ENCODE results near the gene PGA5. TPM values are rescaled to one million over a fixed set of nuclear protein-coding genes. Genes with fewer than 3 reads are reported as not detected.

PGA5 gene
- total RNA-seq, 1 experiment from 2014 or later: 0.33 TPM

DNA sequence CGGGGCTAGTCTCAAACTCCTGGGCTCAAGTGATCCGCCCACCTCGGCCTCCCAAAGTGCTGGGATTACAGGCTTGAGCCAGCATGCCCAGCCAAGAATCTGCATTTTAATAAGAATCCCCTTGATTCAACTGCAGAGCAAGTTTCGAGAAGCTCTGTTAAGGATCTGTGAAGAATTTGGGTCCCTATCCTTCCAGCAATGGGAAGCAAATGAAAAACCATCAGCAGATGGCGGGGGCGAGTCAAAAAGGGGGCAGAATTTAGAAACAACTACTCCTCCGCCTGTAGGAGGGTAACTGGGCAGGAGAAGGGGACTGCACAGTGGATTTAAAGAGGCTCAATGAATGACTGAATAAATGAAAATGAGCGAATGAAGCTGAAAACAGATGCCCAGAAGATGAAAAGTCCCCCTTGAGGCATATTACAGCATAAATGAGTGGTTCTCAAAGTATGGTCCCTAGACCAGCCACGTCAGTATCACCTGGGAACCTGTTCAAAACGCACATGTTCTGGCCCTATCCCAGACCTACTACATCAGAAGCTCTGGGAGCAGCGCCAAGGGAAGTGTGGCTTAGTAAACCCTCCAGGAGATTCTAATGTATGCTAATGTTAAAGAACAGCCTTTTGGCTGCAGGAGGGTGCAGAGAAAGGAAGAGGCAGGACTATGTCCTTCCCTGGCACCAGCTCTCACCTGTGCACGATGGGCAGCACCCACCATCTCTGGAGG, 39.1 kb downstream of the PGA5 start:
- Histone ChIP-seq H3K27ac (ENCODE audit: insufficient read length, low read depth, low read length) (no peak overlapping the region), H3K56ac (ENCODE audit: insufficient read length, low read depth, low read length) (no peak overlapping the region), H2BK15ac (ENCODE audit: low read depth, low read length) (no peak overlapping the region), H4K20me1 (ENCODE audit: control insufficient read depth, insufficient read depth, insufficient read length) (no peaks in the 10 kb centered on the region), H4K91ac (ENCODE audit: insufficient read length, low read depth, low read length) (no peak overlapping the region), H2BK20ac (ENCODE audit: low read depth, low read length, poor library complexity, severe bottlenecking) (no peak overlapping the region), H3K4ac (ENCODE audit: low read depth, low read length) (no peak overlapping the region), H4K5ac (ENCODE audit: insufficient read length, low read depth, low read length) (no peak overlapping the region), H2BK12ac (ENCODE audit: insufficient read length, low read depth, low read length) (no peak overlapping the region), H3K4me1 (ENCODE audit: insufficient read depth, low read length) (no peaks in the 10 kb centered on the region; the same call in 1 of the 2 replicates), H4K8ac (replicated peaks; ENCODE audit: insufficient read length, low read depth, low read length) (no peak overlapping the region), H3K4me2 (ENCODE audit: insufficient read depth, insufficient read length, low read length) (no peak overlapping the region), H3K23me2 (ENCODE audit: insufficient read length, low read depth, low read length, poor library complexity, severe bottlenecking) (no peaks in the 10 kb centered on the region), H3K79me2 (ENCODE audit: insufficient read depth, low read length) (no peaks in the 10 kb centered on the region), H3T11ph (ENCODE audit: low read length) (no peak overlapping the region), H3K18ac (ENCODE audit: insufficient read length, low read depth, low read length) (no peak overlapping the region), H2BK5ac (ENCODE audit: insufficient read length, low read length) (no peak overlapping the region), H3K14ac (ENCODE audit: insufficient read depth, low read length) (no peak overlapping the region), H2AFZ (ENCODE audit: low read length) (no peak overlapping the region), H2AK5ac (ENCODE audit: insufficient read length, low read length) (no peak overlapping the region), H3K9ac (ENCODE audit: extremely low read depth, insufficient read length, low read length) (no peak overlapping the region), H3K9me3 (ENCODE audit: control insufficient read depth, low read depth, low read length) (no peaks in the 10 kb centered on the region), H2BK120ac (ENCODE audit: low read depth, low read length, poor library complexity, severe bottlenecking) (no peak overlapping the region), H3K23ac (ENCODE audit: insufficient read length, low read depth, low read length) (no peak overlapping the region), H3K79me1 (ENCODE audit: insufficient read depth, low read depth, low read length, poor library complexity, severe bottlenecking) (no peaks in the 10 kb centered on the region), H3K27me3 (ENCODE audit: insufficient read depth, low read length) (0 out of 2 replicates have a peak, but pooled peaks cover 2% of the 10 kb centered on the region)
- H3K4me3 Mint-ChIP-seq: peak overlapping the region in 1 of 2 experiments; percentile 36; a peak in 1 of 5 replicates
- no CpG with 5 or more reads among the region's 12 CpGs for WGBS (ENCODE audit: extremely low coverage, insufficient read length, low lambda C conversion rate)
- DNase-seq: no peak
- H3K27me3 Mint-ChIP-seq (ENCODE audit: low read depth): peaks cover 22% of the 10 kb centered on the region
- TF ChIP-seq, protein P1, sequence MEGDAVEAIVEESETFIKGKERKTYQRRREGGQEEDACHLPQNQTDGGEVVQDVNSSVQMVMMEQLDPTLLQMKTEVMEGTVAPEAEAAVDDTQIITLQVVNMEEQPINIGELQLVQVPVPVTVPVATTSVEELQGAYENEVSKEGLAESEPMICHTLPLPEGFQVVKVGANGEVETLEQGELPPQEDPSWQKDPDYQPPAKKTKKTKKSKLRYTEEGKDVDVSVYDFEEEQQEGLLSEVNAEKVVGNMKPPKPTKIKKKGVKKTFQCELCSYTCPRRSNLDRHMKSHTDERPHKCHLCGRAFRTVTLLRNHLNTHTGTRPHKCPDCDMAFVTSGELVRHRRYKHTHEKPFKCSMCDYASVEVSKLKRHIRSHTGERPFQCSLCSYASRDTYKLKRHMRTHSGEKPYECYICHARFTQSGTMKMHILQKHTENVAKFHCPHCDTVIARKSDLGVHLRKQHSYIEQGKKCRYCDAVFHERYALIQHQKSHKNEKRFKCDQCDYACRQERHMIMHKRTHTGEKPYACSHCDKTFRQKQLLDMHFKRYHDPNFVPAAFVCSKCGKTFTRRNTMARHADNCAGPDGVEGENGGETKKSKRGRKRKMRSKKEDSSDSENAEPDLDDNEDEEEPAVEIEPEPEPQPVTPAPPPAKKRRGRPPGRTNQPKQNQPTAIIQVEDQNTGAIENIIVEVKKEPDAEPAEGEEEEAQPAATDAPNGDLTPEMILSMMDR (conservative IDR thresholded peaks at IDR 0.05): 0 out of 3 replicates have a peak, but pooled peaks have one; percentile 23
- H3K9me3 Mint-ChIP-seq: no peaks in the 10 kb centered on the region; a peak in 1 of 5 replicates
- peaks cover 27 to 42% of the 10 kb centered on the region in 2 experiments for H3K4me1 Mint-ChIP-seq
- H3K36me3 Mint-ChIP-seq (ENCODE audit: insufficient read depth in 1 of 3, low read depth in 3 of 3): peaks cover 2 to 71% (median 10%) of the 10 kb centered on the region in 3 experiments; a peak in 4 of 7 replicates
- peak overlapping the region in 1 of 3 experiments; percentile 17; a peak in 2 of 7 replicates for H3K27ac Mint-ChIP-seq
